GM18907 (cell line): ENCODE data around the gene GLRX3.
"Not testable (repeated sequence)": the region's sequence is repeated elsewhere in the genome, so short reads cannot be mapped to it uniquely, and the experiment has no call there.

Experiments used
- ATAC-seq: cut with Tn5 transposase; IDR thresholded peaks from one replicate; pipeline ENCODE4 v1.9.1; 2021; ENCODE audit warnings: mild to moderate bottlenecking, moderate library complexity; ENCODE audit not compliant: unreplicated experiment

Gene GLRX3

GRCh38 chr10:130188195-130189175 lies 52.3 kb downstream of the GLRX3 start:
- no peak for ATAC-seq

- no peak for ATAC-seq
Measured at GRCh38 chr10:130189608-130190054, 53.4 kb downstream of the GLRX3 start.

- ATAC-seq = peak; percentile 86
Measured at GRCh38 chr10:130190055-130190736, 54.0 kb downstream of the GLRX3 start.

GRCh38 chr10:130190737-130191115 lies 54.5 kb downstream of the GLRX3 start:
- ATAC-seq = no peak

- ATAC-seq = no peak
Measured at GRCh38 chr10:130191380-130191779, 55.2 kb downstream of the GLRX3 start.

GRCh38 chr10:130192276-130192848 lies 56.2 kb downstream of the GLRX3 start:
- no peak for ATAC-seq

- no peak for ATAC-seq
Measured at GRCh38 chr10:130193033-130193432, 56.8 kb downstream of the GLRX3 start.

- no peak for ATAC-seq
Measured at GRCh38 chr10:130193493-130194193, 57.5 kb downstream of the GLRX3 start.

GRCh38 chr10:130194194-130194990 lies 58.2 kb downstream of the GLRX3 start:
- no peak for ATAC-seq

GRCh38 chr10:130194991-130195645 lies 58.9 kb downstream of the GLRX3 start:
- ATAC-seq = no peak

GRCh38 chr10:130195746-130196294 lies 59.6 kb downstream of the GLRX3 start:
- ATAC-seq = no peak

- no peak for ATAC-seq
Measured at GRCh38 chr10:130196511-130197487, 60.6 kb downstream of the GLRX3 start.

- ATAC-seq = no peak
Measured at GRCh38 chr10:130198651-130199050, 62.5 kb downstream of the GLRX3 start.

- no peak for ATAC-seq
Measured at GRCh38 chr10:130200179-130201042, 64.2 kb downstream of the GLRX3 start.

- ATAC-seq = no peak
Measured at GRCh38 chr10:130201043-130201380, 64.8 kb downstream of the GLRX3 start.

GRCh38 chr10:130202150-130202549 lies 66.0 kb downstream of the GLRX3 start:
- not testable (repeated sequence) for ATAC-seq

GRCh38 chr10:130202984-130203621 lies 66.9 kb downstream of the GLRX3 start:
- peak; percentile 49 for ATAC-seq
